GM18907 (cell line): ENCODE data around the gene FAXDC2.
A peak's percentile ranks its signal among the peaks of the same experiment; 100 is the strongest.

Experiments
- ATAC-seq: cut with Tn5 transposase; IDR thresholded peaks from one replicate; pipeline ENCODE4 v1.9.1; 2021; ENCODE audit warnings: mild to moderate bottlenecking, moderate library complexity; ENCODE audit not compliant: unreplicated experiment

The FAXDC2 gene, protein sequence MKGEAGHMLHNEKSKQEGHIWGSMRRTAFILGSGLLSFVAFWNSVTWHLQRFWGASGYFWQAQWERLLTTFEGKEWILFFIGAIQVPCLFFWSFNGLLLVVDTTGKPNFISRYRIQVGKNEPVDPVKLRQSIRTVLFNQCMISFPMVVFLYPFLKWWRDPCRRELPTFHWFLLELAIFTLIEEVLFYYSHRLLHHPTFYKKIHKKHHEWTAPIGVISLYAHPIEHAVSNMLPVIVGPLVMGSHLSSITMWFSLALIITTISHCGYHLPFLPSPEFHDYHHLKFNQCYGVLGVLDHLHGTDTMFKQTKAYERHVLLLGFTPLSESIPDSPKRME

GRCh38 chr5:154850255-154851062 is at the start of gene FAXDC2:
FAXDC2 (minus strand) TSS chr5:154850603; CDS start chr5:154838178, 12,425 bp downstream.
- peak; percentile 51 for ATAC-seq

DNA sequence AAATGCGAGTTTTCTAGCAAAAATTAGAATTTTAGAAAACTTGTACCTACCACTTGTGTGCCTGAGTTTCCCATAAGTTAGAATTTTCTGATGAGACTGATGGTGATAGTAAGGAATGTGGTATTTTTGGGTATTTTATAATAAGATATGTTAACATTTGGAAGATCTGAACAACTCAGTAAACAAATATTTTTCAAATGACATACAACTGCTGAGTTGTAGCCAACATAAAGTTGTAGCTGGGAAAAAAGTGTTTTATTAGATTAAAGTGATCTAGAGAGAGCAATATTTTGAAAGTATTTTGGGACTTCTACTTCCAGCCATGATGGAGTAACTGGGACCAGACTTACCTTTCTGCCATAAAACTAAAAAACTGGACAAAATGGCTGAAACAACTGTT is 49.7 kb upstream of the FAXDC2 start:
- no peak for ATAC-seq

GRCh38 chr5:154899151-154899816 is 48.9 kb upstream of the FAXDC2 start:
- no peak for ATAC-seq

- ATAC-seq = no peak
These were observed 47.8 kb upstream of the FAXDC2 start for GRCh38 chr5:154898210-154898609.

- ATAC-seq = no peak
These were observed 46.3 kb upstream of the FAXDC2 start for GRCh38 chr5:154896562-154897165.

GRCh38 chr5:154895606-154896561 is 45.5 kb upstream of the FAXDC2 start:
- ATAC-seq = no peak

DNA sequence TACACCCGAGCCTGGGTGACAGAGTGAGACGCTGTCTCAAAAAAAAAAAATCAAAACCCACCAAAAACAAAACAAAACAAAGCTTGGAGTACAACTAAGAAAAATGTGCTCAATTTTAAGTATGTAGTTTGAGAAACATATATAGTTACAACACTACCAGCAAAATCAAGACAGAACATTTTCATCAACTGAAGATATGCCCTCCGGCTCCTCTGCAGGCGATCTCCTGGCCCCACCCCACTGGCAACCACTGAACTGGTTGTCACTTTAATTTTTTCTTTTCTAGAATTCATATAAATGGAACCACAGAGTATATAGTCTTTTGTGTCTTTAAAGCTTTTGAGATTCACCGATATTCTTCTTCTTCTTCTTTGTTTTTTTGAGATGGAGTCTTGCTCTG is 43.0 kb upstream of the FAXDC2 start:
- ATAC-seq = no peak

DNA sequence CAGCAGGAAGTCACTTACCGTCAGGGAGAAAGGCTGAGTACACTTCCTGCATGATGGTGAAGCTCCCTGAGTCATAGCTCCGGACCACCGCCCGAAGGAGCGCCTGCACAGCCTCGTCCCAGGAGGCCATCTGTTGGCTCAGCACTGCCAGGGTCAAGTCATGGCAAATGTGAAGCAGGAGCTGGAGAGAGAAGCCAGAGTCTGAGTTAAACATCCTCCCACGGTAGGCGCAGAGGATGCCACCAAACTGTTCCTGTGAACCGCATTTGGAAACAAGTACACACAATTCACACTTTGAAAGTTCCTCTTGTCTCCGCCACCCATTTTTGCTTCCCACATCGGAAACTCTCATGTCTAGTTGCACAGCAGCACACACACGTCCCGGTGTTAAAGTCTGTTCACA is 42.0 kb upstream of the FAXDC2 start:
- ATAC-seq = no peak

- no peak for ATAC-seq
These were observed 35.0 kb upstream of the FAXDC2 start for GRCh38 chr5:154885439-154885838.

DNA sequence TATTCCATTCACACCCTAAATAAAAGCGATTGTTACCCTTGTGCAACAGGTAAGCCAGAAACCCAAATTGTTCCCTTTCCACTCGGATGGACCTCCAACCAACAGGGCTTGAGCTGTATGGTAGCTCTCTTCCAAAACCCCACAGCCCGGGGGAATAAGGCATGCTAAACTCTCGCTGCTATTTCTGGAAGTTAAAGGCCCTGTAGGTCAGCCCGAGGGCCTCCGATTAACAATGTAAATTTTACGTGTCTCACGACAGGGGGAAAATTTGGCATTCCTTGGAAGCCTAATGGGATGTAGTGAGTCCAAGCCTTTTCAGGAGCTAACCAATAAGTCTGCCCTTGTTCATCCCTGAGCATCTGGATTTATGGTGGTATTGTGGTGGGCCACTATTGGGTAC is 34.0 kb upstream of the FAXDC2 start:
- no peak for ATAC-seq

DNA sequence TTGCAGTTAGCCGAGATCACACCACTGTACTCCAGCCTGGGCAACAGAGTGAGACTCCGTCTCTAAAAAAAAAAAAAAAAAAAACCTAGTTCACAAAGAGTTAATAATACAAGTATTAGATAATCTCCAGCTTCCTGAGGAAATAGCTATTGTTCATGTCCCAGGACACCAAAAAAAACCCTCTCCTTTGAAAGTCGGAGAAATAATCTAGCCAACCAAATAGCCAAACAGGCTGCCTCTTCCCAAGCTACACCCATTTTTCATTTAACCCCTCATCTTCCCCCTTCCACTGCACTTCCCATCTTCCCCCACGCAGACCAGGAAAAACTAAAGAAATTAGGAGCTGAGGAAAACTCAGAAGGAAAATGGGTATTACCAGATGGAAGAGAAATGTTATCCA is 31.6 kb upstream of the FAXDC2 start:
- ATAC-seq = no peak

GRCh38 chr5:154878642-154879335 is 28.4 kb upstream of the FAXDC2 start:
- ATAC-seq = no peak

- ATAC-seq = no peak
These were observed 23.5 kb upstream of the FAXDC2 start for GRCh38 chr5:154873791-154874331.

DNA sequence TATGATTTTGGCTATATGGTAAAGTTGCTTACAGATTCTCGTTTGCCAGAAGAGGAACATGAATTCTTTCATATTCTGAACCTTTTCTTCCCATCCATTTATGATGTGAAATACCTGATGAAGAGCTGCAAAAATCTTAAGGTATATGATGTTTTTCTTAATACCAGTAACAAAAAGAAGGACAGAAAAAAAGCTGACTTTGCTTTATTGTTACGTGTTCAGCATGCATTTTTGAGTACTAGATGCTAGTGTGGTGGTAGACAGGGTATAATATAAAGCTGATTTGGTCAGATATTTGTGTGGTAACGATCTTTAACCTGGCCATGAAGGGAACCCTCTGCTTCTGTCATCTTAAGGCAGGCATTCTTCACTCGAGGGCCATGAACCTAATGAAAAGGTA is 21.3 kb upstream of the FAXDC2 start:
- no peak for ATAC-seq

- no peak for ATAC-seq
These were observed 18.3 kb upstream of the FAXDC2 start for GRCh38 chr5:154868702-154869101.

DNA sequence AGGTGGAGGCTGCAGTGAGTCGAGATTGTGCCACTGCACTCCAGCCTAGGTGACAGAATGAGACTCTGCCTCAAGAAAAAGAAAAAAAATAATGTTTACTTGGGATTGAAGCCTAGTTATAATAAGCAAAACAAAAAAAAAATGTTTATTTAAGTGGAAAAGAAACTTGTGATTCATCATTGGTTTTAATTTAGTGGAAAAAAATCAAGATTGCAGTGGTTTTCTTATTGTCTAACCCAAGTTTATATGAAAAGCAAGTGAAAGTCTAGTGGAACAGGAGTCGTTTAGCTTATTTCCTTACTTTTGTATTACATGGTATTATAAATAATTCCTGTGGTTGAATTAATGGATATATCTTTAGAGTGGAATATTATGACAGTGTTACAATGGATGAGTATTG is 16.4 kb upstream of the FAXDC2 start:
- ATAC-seq = no peak

GRCh38 chr5:154865466-154866184 is 15.2 kb upstream of the FAXDC2 start:
- ATAC-seq = no peak

DNA sequence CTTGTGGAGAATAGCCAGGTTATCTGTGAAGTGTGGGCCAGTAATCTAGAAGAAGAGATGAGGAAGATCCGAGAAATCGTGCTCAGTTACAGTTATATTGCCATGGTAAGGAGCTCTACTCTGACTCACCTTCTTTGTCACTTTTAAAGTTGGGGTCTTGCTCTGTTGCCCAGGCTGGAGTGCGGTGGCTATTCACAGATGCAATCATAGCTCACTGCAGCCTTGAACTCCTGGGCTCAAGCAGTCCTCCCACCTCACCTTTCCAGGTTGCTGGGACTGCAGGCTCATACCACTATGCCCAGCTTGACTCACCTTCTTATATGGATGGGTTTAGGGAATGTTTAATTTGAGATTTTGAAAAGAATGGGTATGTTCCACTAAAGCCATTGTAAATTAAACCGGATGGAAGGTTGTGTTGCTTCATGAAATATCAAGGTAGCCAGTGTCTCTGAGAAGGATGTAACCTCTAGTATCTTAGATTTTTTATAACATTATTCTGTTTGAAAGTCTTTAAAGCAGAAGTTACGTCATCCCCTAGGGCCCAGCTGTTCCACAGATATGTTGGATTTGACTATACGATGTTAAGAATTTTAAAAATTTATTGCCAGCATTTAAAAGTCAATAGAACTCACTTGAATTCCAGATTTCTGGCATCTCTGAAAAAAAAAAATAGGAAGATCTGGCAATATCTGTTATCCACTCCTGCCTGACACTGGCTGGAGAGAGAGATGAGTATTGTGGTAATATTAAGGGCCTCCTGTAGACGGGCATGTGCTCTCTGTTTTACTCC is 13.1 kb upstream of the FAXDC2 start:
- no peak for ATAC-seq
